ENCODE data around the gene LY6G5C. TPM values are rescaled to one million over a fixed set of nuclear protein-coding genes. Genes with fewer than 3 reads are reported as not detected.

The LY6G5C gene
- total and polyA plus RNA-seq, 2 donors (not counting 3 experiments of a cell fraction or from before 2014, with no cell fraction given), result 8.2 to 11.4 TPM

GRCh38 chr6:31652925-31653724 is 27.7 kb downstream of the LY6G5C start:
- intact Hi-C loops (cut with micrococcal nuclease), result loop anchor here (1.0 to 2.0 kb wide), 9 partner anchors 7 to 210 kb away; partner anchors contain the start of genes ABHD16A, C6orf47, HSPA1B and NFKBIL1
- Histone ChIP-seq H3K4me3 (replicated peaks in 1 of 3; ENCODE audit: insufficient read depth in 1 of 3, low read depth in 1 of 3, low read length in 3 of 3) (peak overlapping the region; percentile 23 to 80 (median 62)), H3K9me3 (replicated peaks; ENCODE audit: control insufficient read depth, insufficient read depth, low read length) (no peaks in the 10 kb centered on the region), H3K4me2 (ENCODE audit: insufficient read depth, low read length) (peak overlapping the region; percentile 32), H3K36me3 (ENCODE audit: control insufficient read depth in 2 of 2, extremely low read depth in 1 of 2, insufficient read depth in 2 of 2, low read length in 2 of 2) (peaks cover 6 to 15% of the 10 kb centered on the region in 2 experiments), H2AFZ (ENCODE audit: low read depth, low read length) (peak overlapping the region; percentile 61), H3K9me1 (replicated peaks; ENCODE audit: control insufficient read depth, extremely low read depth, insufficient read depth, low read length) (no peaks in the 10 kb centered on the region), H4K20me1 (replicated peaks; ENCODE audit: control insufficient read depth, extremely low read depth, insufficient read depth, low read length) (no peaks in the 10 kb centered on the region), H3K27me3 (ENCODE audit: control insufficient read depth in 2 of 2, insufficient read depth in 2 of 2, low read length in 2 of 2) (no peaks in the 10 kb centered on the region), H3K27ac (ENCODE audit: insufficient read depth, low read depth, low read length) (peak overlapping the region; percentile 83), H3K79me2 (ENCODE audit: control insufficient read depth, insufficient read depth, low read length) (peaks cover 29% of the 10 kb centered on the region), H3K4me1 (ENCODE audit: control insufficient read depth, extremely low read depth, insufficient read depth, low read length) (peaks cover 23% of the 10 kb centered on the region), H3K9ac (replicated peaks; ENCODE audit: extremely low read depth, insufficient read depth, low read length) (peak overlapping the region; percentile 94)
- peak; percentile 97 for FAIRE-seq
- BruUV-seq (replicated peaks), result TSS peak; percentile 71
- no peak for DNase-seq (ENCODE audit: low read depth, low spot score)
- dilution Hi-C loops (cut with MboI; ENCODE audit: extremely low pct_ligation_motif_present, low sequenced_read_pairs), result no loop called here
- peak; percentile 22 for TF ChIP-seq POLR2AphosphoS5 (IDR thresholded peaks at IDR 0.05; ENCODE audit: insufficient read depth, low read depth, low read length)
- TF ChIP-seq EZH2 (IDR thresholded peaks at IDR 0.05; ENCODE audit: borderline replicate concordance, low read depth, low read length, severe bottlenecking), result no peak
- ChIA-PET CTCF (interaction anchor here (0.7 to 4.0 kb wide), 11 partner anchors 9 to 299 kb away, joined by 3 to 38 read pairs (median 3); partner anchors contain the start of genes C6orf47, GPANK1, HSPA1B and PRRC2A), POLR2A (interaction anchor here (0.5 to 2.2 kb wide), 6 partner anchors 8 to 35 kb away, joined by 3 to 13 read pairs (median 4); partner anchors contain the start of genes C6orf47 and GPANK1)

- Histone ChIP-seq H3K9ac (replicated peaks; ENCODE audit: extremely low read depth, insufficient read depth, low read length) (peak overlapping the region; percentile 94), H3K79me2 (ENCODE audit: control insufficient read depth, insufficient read depth, low read length) (peaks cover 27% of the 10 kb centered on the region), H4K20me1 (replicated peaks; ENCODE audit: control insufficient read depth, extremely low read depth, insufficient read depth, low read length) (no peaks in the 10 kb centered on the region), H2AFZ (ENCODE audit: low read depth, low read length) (peak overlapping the region; percentile 16), H3K27me3 (ENCODE audit: control insufficient read depth in 2 of 2, insufficient read depth in 2 of 2, low read length in 2 of 2) (no peaks in the 10 kb centered on the region), H3K4me2 (ENCODE audit: insufficient read depth, low read length) (peak overlapping the region; percentile 71), H3K36me3 (ENCODE audit: control insufficient read depth in 2 of 2, extremely low read depth in 1 of 2, insufficient read depth in 2 of 2, low read length in 2 of 2) (peaks cover 9 to 25% of the 10 kb centered on the region in 2 experiments), H3K27ac (ENCODE audit: insufficient read depth, low read depth, low read length) (peak overlapping the region; percentile 83), H3K9me3 (replicated peaks; ENCODE audit: control insufficient read depth, insufficient read depth, low read length) (no peaks in the 10 kb centered on the region), H3K4me1 (ENCODE audit: control insufficient read depth, extremely low read depth, insufficient read depth, low read length) (peaks cover 18% of the 10 kb centered on the region), H3K9me1 (replicated peaks; ENCODE audit: control insufficient read depth, extremely low read depth, insufficient read depth, low read length) (no peaks in the 10 kb centered on the region), H3K4me3 (replicated peaks in 1 of 3; ENCODE audit: insufficient read depth in 1 of 3, low read depth in 1 of 3, low read length in 3 of 3) (peak overlapping the region; percentile 11 to 80 (median 62))
- BruUV-seq (replicated peaks), result no TSS peak
- intact Hi-C loops (cut with micrococcal nuclease), result loop anchor here (1.0 to 2.0 kb wide), 9 partner anchors 9 to 212 kb away; partner anchors contain the start of genes ABHD16A, C6orf47, HSPA1B and NFKBIL1
- no peak for TF ChIP-seq GATA2 (IDR thresholded peaks at IDR 0.05; ENCODE audit: insufficient read depth, insufficient read length, low read depth, low read length)
- TF ChIP-seq POLR2A (IDR thresholded peaks at IDR 0.05; ENCODE audit: low read depth, low read length), result no peak
- no peak for TF ChIP-seq MYC (IDR thresholded peaks at IDR 0.05; ENCODE audit: low read depth, low read length)
- TF ChIP-seq CTCF (IDR thresholded peaks at IDR 0.05; ENCODE audit: extremely low read depth in 1 of 2, insufficient read depth in 1 of 2, low read depth in 1 of 2, low read length in 2 of 2), result no peak
- TF ChIP-seq MAX (IDR thresholded peaks at IDR 0.05; ENCODE audit: insufficient read depth, insufficient read length), result no peak
- TF ChIP-seq FOS (IDR thresholded peaks at IDR 0.05; ENCODE audit: borderline replicate concordance, insufficient read depth, low read length), result no peak
- no peak for TF ChIP-seq EZH2 (IDR thresholded peaks at IDR 0.05; ENCODE audit: borderline replicate concordance, low read depth, low read length, severe bottlenecking)
- no peak for TF ChIP-seq JUN (IDR thresholded peaks at IDR 0.05; ENCODE audit: borderline replicate concordance, insufficient read depth, insufficient read length, low read depth)
- TF ChIP-seq POLR2AphosphoS5 (IDR thresholded peaks at IDR 0.05; ENCODE audit: insufficient read depth, low read depth, low read length), result no peak
- DNase-seq (ENCODE audit: low read depth, low spot score) (peak; percentile 84), FAIRE-seq (no peak)
- CTCF ChIA-PET, result interaction anchor here (0.6 to 4.0 kb wide), 17 partner anchors 8 to 239 kb away, joined by 3 to 38 read pairs (median 3); partner anchors contain the start of genes C6orf47, GPANK1, HSPA1B and PRRC2A
- POLR2A ChIA-PET, result interaction anchor here (0.7 to 2.2 kb wide), 5 partner anchors 9 to 29 kb away, joined by 3 to 13 read pairs (median 5); partner anchors contain the start of genes C6orf47 and GPANK1
- dilution Hi-C loops (cut with MboI; ENCODE audit: extremely low pct_ligation_motif_present, low sequenced_read_pairs), result no loop called here
These were observed 29.2 kb downstream of the LY6G5C start for GRCh38 chr6:31651602-31652191.

Data from endothelial cell of umbilical vein (primary cell).